Heart right ventricle (tissue), 16 donors: ENCODE data around the gene SRL. TPM values are rescaled to one million over a fixed set of nuclear protein-coding genes. Genes with fewer than 3 reads are reported as not detected.
A peak's percentile ranks its signal among the peaks of the same experiment; 100 is the strongest.

Experiments used
- ATAC-seq, 8 donors: fragments of 200-7000 bp; cut with Tn5 transposase; one replicate each; pipeline ENCODE4 v1.9.1; 2020; ENCODE audit warnings: mild to moderate bottlenecking in 8 of 8, moderate library complexity in 8 of 8, moderate number of reproducible peaks in 1 of 8
- DNase-seq, 2 donors: peaks; one replicate each; pipeline ENCODE4 v3.0.0-alpha.2; 2020
- H3K27ac ChIP-seq, 10 donors: fragments of 200-600 bp; sonication (generic) in 2 of 10; one replicate each; pipeline versions ENCODE4 v1.5.0 to v1.8.0; 2020 to 2022; ENCODE audit warnings: mild to moderate bottlenecking in 3 of 10
- H3K27me3 ChIP-seq, 7 donors: fragments of 200-600 bp; one replicate each; pipeline ENCODE4 v1.8.0; 2021 to 2022; ENCODE audit warnings: mild to moderate bottlenecking in 2 of 7
- H3K36me3 ChIP-seq, 9 donors: fragments of 200-600 bp; sonication (generic) in 1 of 9; one replicate each; pipeline versions ENCODE4 v1.5.0 to v1.8.0; 2020 to 2022; ENCODE audit warnings: mild to moderate bottlenecking in 2 of 9
- H3K4me1 ChIP-seq, 9 donors: fragments of 200-600 bp; sonication (generic) in 1 of 9; one replicate each; pipeline versions ENCODE4 v1.5.0 to v1.8.0; 2020 to 2022; ENCODE audit warnings: mild to moderate bottlenecking in 4 of 9
- H3K4me3 ChIP-seq, 10 donors: fragments of 200-600 bp; sonication (generic) in 2 of 10; one replicate each; pipeline versions ENCODE4 v1.5.0 to v1.8.0; 2020 to 2022; ENCODE audit warnings: mild to moderate bottlenecking in 7 of 10, moderate library complexity in 2 of 10
- H3K9me3 ChIP-seq, 11 donors: fragments of 200-600 bp in 10 of 11; sonication (generic) in 2 of 11; one replicate each; pipeline versions ENCODE4 v1.5.0 to v1.8.0; 2013 to 2022; ENCODE audit warnings: mild to moderate bottlenecking in 2 of 11, control low read depth in 1 of 11, moderate library complexity in 1 of 11
- CTCF ChIP-seq, 9 donors: fragments of 200-600 bp; sonication (generic) in 2 of 9; IDR thresholded peaks; one replicate each; pipeline versions ENCODE4 v1.5.0 to v1.8.0; 2021 to 2022; ENCODE audit warnings: antibody characterized with exemption in 9 of 9, mild to moderate bottlenecking in 5 of 9, moderate library complexity in 1 of 9
- WGBS, 2 donors: extraction: QIAGEN DNeasy Blood & Tissue Kit; methylation state at CpG; one replicate each; pipeline ENCODE4 v1.1.7; 2013; ENCODE audit warnings: inconsistent platforms in 1 of 2; 5-methylcytosine and 5-hydroxymethylcytosine counted together
- intact Hi-C, 10 donors: fragments of 100-400 bp; cut with DNase I; formaldehyde crosslinking; loops; one replicate each; pipeline versions ENCODE4 v1.11.1 to v1.14.2; 2022
- polyA plus RNA-seq, 2 donors: library from polyadenylated mRNA; stranded (reverse); fragments of 200-250 nt; gene quantifications; one replicate each; pipeline ENCODE4 v1.2.3, GENCODE V29; 2013
- total RNA-seq, 10 donors: library from RNA; stranded (reverse); fragmentation: NEBNext Ultra II Directional in 3 of 10; extraction: Animal tissue kit (Norgen Biotek cat#: 25700) in 3 of 10; gene quantifications; one replicate each; pipeline versions ENCODE4 v1.2.1 to v1.2.4, GENCODE V29; 2021 to 2023
- donor health status: Arrhythmogenic right ventricular cardiomyopathy.
- donor health status: ischemic (EF 13 %, LVEDD 7.1; RV severe dilation, severe dysfunction).
- donor health status: healthy with polysubstance abuse.
- donor health status: DM: no; HTN: yes; CAD: no.
- donor health status: DM: no; HTN: no; CAD: no.
- donor health status: ischemic (EF 25% LVEDD 6.9; RV normal size, moderate dysfunction).
- donor health status: ischemic (EF 25% LVEDD 5.7; RV mildly dilated, moderate dysfunction).
- donor health status: healthy.
- donor health status: DM: yes; HTN: yes; CAD: no.
- donor health status: Ischemic cardiomyopathy.
- donor health status: ischemic (EF 35%, LVEDD 5.7; RV mildly dilated, moderate dysfunction).
- donor health status: nonischemic (EF 11% LVEDD 7.7; RV severe dilation, severe dysfunction).
- donor health status: DM: yes; HTN: yes; CAD: no.
- donor health status: PGD.
- donor health status: ischemic (EF 29% LVEDD 5.4; RV normal size, mild dysfunction).
- donor health status: nonischemic (EF 23%, LVEDD 6.1; RV moderate dilation, normal function).

The SRL gene
- total and polyA plus RNA-seq, 12 donors = 161 to 587 (median 478) TPM

GRCh38 chr16:4209666-4210065, 32.2 kb downstream of the SRL start:
- Histone ChIP-seq H3K27ac (peak overlapping the region in 9 of 10 donors; percentile 9 to 84 (median 56)), H3K36me3 (peaks cover 0 to 11% (median 0%) of the 10 kb centered on the region in 9 donors), H3K4me1 (peaks cover 33 to 97% (median 73%) of the 10 kb centered on the region in 9 donors), H3K27me3 (no peaks in the 10 kb centered on the region), H3K9me3 (no peaks in the 10 kb centered on the region), H3K4me3 (no peak overlapping the region)
- ATAC-seq (no peak), DNase-seq (no peak)
- 68 to 70% methylated on average over 6 of the region's 6 CpGs for WGBS, 2 donors
- intact Hi-C loops = loop anchor here in 6 of 10 donors (5.0 to 10.0 kb wide), 5 partner anchors 33 to 195 kb away; partner anchors contain the start of gene SRL (in 3 of the 6)
- TF ChIP-seq CTCF (IDR thresholded peaks at IDR 0.05) = no peak

GRCh38 chr16:4208341-4208751, 33.5 kb downstream of the SRL start:
- no peak overlapping the region for H3K4me3 ChIP-seq
- peaks cover 30 to 87% (median 60%) of the 10 kb centered on the region in 9 donors for H3K4me1 ChIP-seq
- TF ChIP-seq CTCF (IDR thresholded peaks at IDR 0.05) = no peak
- ATAC-seq = peak in 6 of 8 donors; percentile 4 to 36 (median 22)
- 41 to 57% methylated on average over 14 of the region's 14 CpGs for WGBS, 2 donors
- peak in 1 of 2 donors; percentile 59 for DNase-seq
- H3K27me3 ChIP-seq = no peaks in the 10 kb centered on the region
- intact Hi-C loops = loop anchor here in 5 of 10 donors (5.0 to 10.0 kb wide), 3 partner anchors 34 to 196 kb away; partner anchors contain the start of gene SRL (in 3 of the 5)
- peaks cover 0 to 17% (median 0%) of the 10 kb centered on the region in 9 donors for H3K36me3 ChIP-seq
- peak overlapping the region; percentile 5 to 84 (median 56) for H3K27ac ChIP-seq
- no peaks in the 10 kb centered on the region for H3K9me3 ChIP-seq

GRCh38 chr16:4207683-4208340, 34.1 kb downstream of the SRL start:
- no peaks in the 10 kb centered on the region for H3K9me3 ChIP-seq
- H3K27ac ChIP-seq = peak overlapping the region; percentile 33 to 84 (median 56)
- DNase-seq (no peak), ATAC-seq (peak in 1 of 8 donors; percentile 3)
- H3K36me3 ChIP-seq = peaks cover 0 to 23% (median 0%) of the 10 kb centered on the region in 9 donors
- peaks cover 25 to 82% (median 54%) of the 10 kb centered on the region in 9 donors for H3K4me1 ChIP-seq
- no peak for TF ChIP-seq CTCF (IDR thresholded peaks at IDR 0.05)
- 77 to 81% methylated on average over 23 of the region's 23 CpGs for WGBS, 2 donors
- H3K27me3 ChIP-seq = no peaks in the 10 kb centered on the region
- H3K4me3 ChIP-seq = no peak overlapping the region
- intact Hi-C loops = loop anchor here in 5 of 10 donors (5.0 to 10.0 kb wide), 3 partner anchors 34 to 197 kb away; partner anchors contain the start of gene SRL (in 3 of the 5)

- no peak for TF ChIP-seq CTCF (IDR thresholded peaks at IDR 0.05)
- Histone ChIP-seq H3K27me3 (no peaks in the 10 kb centered on the region), H3K9me3 (no peaks in the 10 kb centered on the region), H3K4me3 (no peak overlapping the region), H3K4me1 (peaks cover 24 to 76% (median 52%) of the 10 kb centered on the region in 9 donors), H3K36me3 (peaks cover 0 to 28% (median 0%) of the 10 kb centered on the region in 9 donors), H3K27ac (peak overlapping the region in 9 of 10 donors; percentile 9 to 84 (median 55))
- WGBS, 2 donors = 45 to 57% methylated on average over 14 of the region's 14 CpGs
- peak in 6 of 8 donors; percentile 4 to 26 (median 16) for ATAC-seq
- intact Hi-C loops = loop anchor here in 5 of 10 donors (5.0 to 10.0 kb wide), 3 partner anchors 35 to 198 kb away; partner anchors contain the start of gene SRL (in 3 of the 5)
- no peak for DNase-seq
Measured at GRCh38 chr16:4207229-4207628, 34.7 kb downstream of the SRL start.
